Ovary (tissue), 3 donors: ENCODE measurements around the gene SLC52A3.

Experiments used
- POLR2A ChIP-seq: fragments of 450-650 bp; IDR thresholded peaks from one replicate; pipeline ENCODE4 v1.6.1; 2017; ENCODE audit warnings: antibody characterized with exemption, mild to moderate bottlenecking, moderate library complexity
- TF ChIP-seq, protein P1 (sequence below), 3 donors: fragments of 450-650 bp in 2 of 3; fragments of 200-600 bp in 1 of 3; IDR thresholded peaks; one replicate each; pipeline versions ENCODE4 v1.5.1 to v1.8.0; 2016 to 2022; ENCODE audit warnings: antibody characterized with exemption in 3 of 3, mild to moderate bottlenecking in 1 of 3
- donor health status: DM: no; HTN: no; CAD: no.

DNA sequence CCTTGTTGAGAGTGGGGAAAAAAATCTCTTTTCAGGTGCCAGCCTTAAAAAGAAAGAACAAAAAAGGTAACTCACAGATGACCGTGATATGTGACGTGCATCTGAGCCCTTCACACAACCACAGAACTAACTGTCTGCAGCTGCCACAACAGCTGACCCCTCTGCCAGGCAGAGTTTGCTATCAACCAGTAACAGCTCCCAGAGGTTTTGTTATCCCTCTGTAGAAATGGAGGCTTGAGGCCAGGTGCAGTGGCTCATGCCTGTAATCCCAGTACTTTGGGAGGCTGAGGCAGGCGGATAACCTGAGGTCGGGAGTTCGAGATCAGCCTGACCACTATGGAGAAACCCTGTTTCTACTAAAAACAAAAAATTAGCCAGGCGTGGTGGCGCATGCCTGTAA lies 42.8 kb downstream of the SLC52A3 start:
- TF ChIP-seq, protein P1, sequence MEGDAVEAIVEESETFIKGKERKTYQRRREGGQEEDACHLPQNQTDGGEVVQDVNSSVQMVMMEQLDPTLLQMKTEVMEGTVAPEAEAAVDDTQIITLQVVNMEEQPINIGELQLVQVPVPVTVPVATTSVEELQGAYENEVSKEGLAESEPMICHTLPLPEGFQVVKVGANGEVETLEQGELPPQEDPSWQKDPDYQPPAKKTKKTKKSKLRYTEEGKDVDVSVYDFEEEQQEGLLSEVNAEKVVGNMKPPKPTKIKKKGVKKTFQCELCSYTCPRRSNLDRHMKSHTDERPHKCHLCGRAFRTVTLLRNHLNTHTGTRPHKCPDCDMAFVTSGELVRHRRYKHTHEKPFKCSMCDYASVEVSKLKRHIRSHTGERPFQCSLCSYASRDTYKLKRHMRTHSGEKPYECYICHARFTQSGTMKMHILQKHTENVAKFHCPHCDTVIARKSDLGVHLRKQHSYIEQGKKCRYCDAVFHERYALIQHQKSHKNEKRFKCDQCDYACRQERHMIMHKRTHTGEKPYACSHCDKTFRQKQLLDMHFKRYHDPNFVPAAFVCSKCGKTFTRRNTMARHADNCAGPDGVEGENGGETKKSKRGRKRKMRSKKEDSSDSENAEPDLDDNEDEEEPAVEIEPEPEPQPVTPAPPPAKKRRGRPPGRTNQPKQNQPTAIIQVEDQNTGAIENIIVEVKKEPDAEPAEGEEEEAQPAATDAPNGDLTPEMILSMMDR (IDR thresholded peaks at IDR 0.05) = no peak
- TF ChIP-seq POLR2A = no peak
